Gastroesophageal sphincter (tissue), 3 donors: Measurements from ENCODE around the gene PCBP4.

Experiments used
- CTCF ChIP-seq, 4 experiments: fragments of 200-600 bp in 2 of 4; fragments of 450-650 bp in 2 of 4; sonication (generic) in 1 of 4; IDR thresholded peaks; one replicate each; pipeline ENCODE4 v1.5.1; 2017 to 2019; ENCODE audit warnings: antibody characterized with exemption in 4 of 4, mild to moderate bottlenecking in 2 of 4, moderate library complexity in 2 of 4
- EP300 ChIP-seq: sonication (generic); formaldehyde crosslinking; IDR thresholded peaks from one replicate; pipeline ENCODE4 v1.6.1; 2017; ENCODE audit warnings: antibody characterized with exemption, mild to moderate bottlenecking
- POLR2A ChIP-seq, 2 donors: fragments of 450-650 bp; IDR thresholded peaks; one replicate each; pipeline ENCODE4 v1.6.1; 2017; ENCODE audit warnings: antibody characterized with exemption in 2 of 2, mild to moderate bottlenecking in 2 of 2, moderate library complexity in 1 of 2

- no peak for TF ChIP-seq CTCF (IDR thresholded peaks at IDR 0.05)
- TF ChIP-seq POLR2A (IDR thresholded peaks at IDR 0.05): no peak
- TF ChIP-seq EP300: no peak
Observed at GRCh38 chr3:52012699-52013098, 45.4 kb upstream of the PCBP4 start.
